T47D (cell line): ENCODE results near the gene ACTN4.

Source experiments
- DNase-seq, 2 experiments: peaks; one replicate each; pipeline versions ENCODE4 v3.0.0 to v3.0.0-alpha.2; 2011 to 2012; ENCODE audit warnings: low read depth in 1 of 2, low spot score in 1 of 2
- JUND ChIP-seq: IDR thresholded peaks from 2 replicates; pipeline ENCODE4 v1.6.1; 2012; ENCODE audit warnings: low read depth
- in situ Hi-C: cut with HindIII; loops from 2 replicates; pipeline ENCODE4 v1.10.0; 2016; ENCODE audit warnings: low sequenced_read_pairs, low pct_unique_long_range_greater_than_20kb

ACTN4 gene

GRCh38 chr19:38709119-38709518 lies 61.7 kb downstream of the ACTN4 start:
- no peak for DNase-seq
- in situ Hi-C loops = no loop called here
- TF ChIP-seq JUND = no peak

- DNase-seq = no peak
- in situ Hi-C loops = no loop called here
- no peak for TF ChIP-seq JUND
Measured at GRCh38 chr19:38709671-38710415, 62.4 kb downstream of the ACTN4 start.

- in situ Hi-C loops = no loop called here
- no peak for TF ChIP-seq JUND
Measured at GRCh38 chr19:38710416-38710702, 62.9 kb downstream of the ACTN4 start.

GRCh38 chr19:38710928-38711725 lies 63.7 kb downstream of the ACTN4 start:
- no peak for DNase-seq
- in situ Hi-C loops = no loop called here
- TF ChIP-seq JUND = no peak

More at GRCh38 chr19:38710416-38710702, 62.9 kb downstream of the ACTN4 start:
- no peak for DNase-seq

- in situ Hi-C loops = no loop called here
- no peak for TF ChIP-seq JUND
- DNase-seq = no peak
Measured at GRCh38 chr19:38711726-38712153, 64.3 kb downstream of the ACTN4 start.

- DNase-seq = no peak
- in situ Hi-C loops = no loop called here
- TF ChIP-seq JUND = no peak
Measured at GRCh38 chr19:38712161-38712748, 64.8 kb downstream of the ACTN4 start.

GRCh38 chr19:38713227-38713649 lies 65.8 kb downstream of the ACTN4 start:
- DNase-seq = no peak
- TF ChIP-seq JUND = no peak
- in situ Hi-C loops = no loop called here

GRCh38 chr19:38713865-38714264 lies 66.4 kb downstream of the ACTN4 start:
- in situ Hi-C loops = no loop called here
- no peak for DNase-seq
- no peak for TF ChIP-seq JUND

GRCh38 chr19:38714354-38714778 lies 66.9 kb downstream of the ACTN4 start:
- in situ Hi-C loops = no loop called here
- DNase-seq = peak in 1 of 2 experiments; percentile 42
- TF ChIP-seq JUND = no peak

GRCh38 chr19:38715555-38715954 lies 68.1 kb downstream of the ACTN4 start:
- no peak for DNase-seq
- in situ Hi-C loops = no loop called here
- TF ChIP-seq JUND = no peak

- in situ Hi-C loops = no loop called here
- TF ChIP-seq JUND = no peak
- DNase-seq = no peak
Measured at GRCh38 chr19:38717051-38717450, 69.6 kb downstream of the ACTN4 start.

- no peak for TF ChIP-seq JUND
- in situ Hi-C loops = no loop called here
- DNase-seq = no peak
Measured at GRCh38 chr19:38717855-38718254, 70.4 kb downstream of the ACTN4 start.
